COLO829 (cell line): ENCODE results near the gene FLYWCH2.

Experiments
- DNase-seq: peaks from one replicate; pipeline ENCODE4 v3.0.0; 2012; ENCODE audit warnings: low spot score

The FLYWCH2 gene, protein sequence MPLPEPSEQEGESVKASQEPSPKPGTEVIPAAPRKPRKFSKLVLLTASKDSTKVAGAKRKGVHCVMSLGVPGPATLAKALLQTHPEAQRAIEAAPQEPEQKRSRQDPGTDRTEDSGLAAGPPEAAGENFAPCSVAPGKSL

DNA sequence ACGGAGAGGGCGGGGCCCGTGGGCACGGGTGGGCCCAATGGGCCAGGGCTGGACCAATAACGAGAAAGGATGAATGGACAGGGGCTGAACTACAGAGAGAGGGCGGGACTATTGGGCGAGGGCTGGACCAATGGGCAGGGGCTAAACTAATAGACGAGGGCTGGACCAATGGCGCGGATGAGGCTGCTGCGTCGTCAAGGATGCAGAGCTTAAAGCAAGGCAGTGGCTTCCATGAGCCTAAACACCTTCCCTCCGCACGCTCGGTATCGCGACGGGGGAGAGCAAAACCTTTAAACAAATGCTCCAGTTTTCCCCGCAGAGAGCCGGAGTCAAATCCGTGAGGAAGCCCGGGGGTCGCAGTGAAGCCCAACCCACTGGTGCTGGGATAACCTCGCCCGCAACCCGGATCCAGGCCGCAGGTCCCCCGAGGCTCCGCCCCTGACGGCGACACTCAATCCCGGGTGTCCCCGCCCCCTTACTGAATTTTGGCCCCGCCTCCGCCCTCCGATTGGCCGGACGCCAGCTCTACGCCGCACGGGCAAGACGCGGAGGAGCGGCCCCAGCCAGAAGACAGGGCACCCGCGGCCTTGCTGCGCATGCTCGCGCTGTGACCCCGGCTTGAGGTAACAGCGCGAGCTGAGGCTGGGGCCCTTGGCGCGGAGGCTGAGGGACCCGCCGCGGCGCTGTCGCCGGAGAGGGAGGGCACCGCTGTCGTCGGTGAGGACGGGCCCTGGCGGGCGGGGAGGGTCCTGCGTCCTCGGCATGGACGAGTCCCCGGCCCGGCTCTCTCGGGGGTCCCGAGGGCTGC lies at the start of gene FLYWCH2:
FLYWCH2 (plus strand) TSS at position 566 of the 808 bp plus-strand sequence. CDS start 13,235 bp downstream, outside the sequence.
- DNase-seq = peak; percentile 94

DNA sequence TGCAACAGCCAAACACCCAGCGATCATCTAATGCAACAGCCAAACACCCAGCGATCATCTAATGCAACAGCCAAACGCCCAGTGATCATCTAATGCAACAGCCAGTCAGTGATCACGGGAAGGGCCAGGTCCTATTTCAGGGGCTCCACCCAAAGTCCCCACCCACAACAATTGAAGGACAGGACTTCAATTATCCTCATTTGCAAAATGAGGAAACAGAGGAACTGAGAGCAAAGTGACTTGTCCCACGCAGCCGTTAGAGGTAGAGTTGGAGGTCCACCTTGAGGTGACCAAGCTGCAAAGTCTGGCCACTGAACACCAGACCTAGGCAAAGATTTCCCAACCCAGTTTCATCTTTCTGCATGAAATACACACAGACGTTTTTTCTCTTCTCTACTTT lies 49.2 kb upstream of the FLYWCH2 start:
- DNase-seq = no peak

DNA sequence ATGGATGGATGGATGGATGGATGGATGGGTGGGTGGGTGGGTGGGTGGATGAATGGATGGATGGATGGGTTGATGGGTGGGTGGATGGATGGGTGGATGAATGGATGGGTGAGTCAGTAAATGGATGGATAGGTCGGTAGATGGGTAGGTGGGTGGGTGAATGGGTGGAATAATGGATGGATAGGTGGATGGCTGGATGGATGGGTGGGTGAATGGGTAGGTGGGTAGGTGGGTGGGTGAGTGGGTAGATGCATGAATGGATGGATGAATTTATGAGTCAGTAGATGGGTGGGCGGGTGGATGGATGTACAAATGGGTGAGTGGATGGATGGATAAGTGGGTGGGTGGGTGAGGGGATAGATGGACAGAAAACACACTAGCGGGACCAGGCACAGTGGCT lies 48.0 kb upstream of the FLYWCH2 start:
- DNase-seq = no peak

DNA sequence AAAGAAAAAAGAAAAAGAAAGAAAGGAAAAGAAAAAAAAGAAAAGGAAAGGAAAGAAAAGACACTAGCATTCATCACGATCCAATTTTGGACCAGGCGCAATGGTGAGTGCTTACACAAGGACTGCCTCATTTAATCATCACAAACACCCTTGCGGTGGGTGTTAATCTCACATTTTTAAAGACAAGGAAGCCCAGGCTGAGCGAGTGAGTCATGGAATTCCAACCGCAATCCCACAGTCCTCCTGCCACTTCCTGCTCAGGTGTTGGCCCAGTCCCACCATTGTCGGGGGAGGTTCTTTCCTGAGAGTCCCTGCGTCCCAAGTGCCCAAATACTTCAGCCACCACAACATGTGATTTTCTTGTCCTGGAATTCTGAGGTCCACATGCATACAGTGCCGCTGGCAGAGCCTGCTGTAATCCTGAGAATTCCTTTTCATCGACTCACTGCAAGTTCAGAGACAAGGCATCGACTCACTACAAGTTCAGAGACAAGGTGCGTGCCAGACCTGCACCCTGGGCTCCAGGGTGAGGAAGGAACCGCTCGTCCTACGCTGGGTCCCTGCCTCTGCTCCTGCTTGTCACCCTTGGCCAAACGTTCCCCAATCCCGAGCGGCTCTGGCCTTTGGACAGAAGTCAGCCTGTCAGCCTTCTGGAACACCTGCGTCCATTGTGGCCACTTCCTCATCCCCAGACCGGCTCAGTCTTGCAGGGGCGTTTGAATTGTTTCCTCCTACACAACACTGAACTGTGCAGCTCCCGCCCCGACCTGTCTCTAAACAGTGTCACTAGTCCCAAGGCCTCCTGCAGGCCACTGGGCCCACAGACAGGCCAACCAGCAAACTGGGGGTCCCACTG lies 47.1 kb upstream of the FLYWCH2 start:
- DNase-seq = peak; percentile 74

DNA sequence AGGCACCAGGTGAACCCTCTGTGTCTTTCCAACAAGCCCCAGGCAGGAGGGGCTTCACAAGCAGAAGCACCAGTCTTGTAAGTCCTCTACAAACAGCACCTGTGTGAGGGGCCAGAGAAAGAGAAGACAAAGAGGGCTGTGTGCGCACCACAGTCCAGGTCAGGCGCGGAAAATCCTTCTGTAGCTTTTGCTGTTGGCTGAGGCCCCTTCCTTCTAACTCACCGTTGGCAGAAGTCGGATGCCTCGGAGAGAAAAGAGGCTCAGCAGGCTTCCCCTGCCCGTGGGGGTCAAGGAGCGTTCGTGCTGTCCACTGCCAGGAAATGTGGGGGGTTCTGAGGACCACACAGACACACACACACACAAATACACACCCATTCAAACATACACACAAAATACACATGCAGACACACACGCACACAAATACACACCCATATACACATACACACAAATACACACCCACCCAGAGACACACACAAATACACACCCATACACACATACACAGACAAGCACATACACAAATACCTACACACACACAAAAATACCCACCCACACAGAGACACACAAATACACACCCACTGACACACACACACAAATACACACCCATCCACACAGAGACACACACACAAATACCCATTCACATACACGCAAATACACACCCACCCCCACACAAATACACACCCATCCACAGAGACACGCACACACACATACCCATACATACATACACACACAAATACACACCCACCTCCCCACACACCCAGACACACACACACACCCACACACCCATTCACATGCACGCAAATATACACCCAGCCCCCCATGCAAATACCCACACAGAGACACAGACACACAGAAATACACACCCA lies 46.1 kb upstream of the FLYWCH2 start:
- no peak for DNase-seq

DNA sequence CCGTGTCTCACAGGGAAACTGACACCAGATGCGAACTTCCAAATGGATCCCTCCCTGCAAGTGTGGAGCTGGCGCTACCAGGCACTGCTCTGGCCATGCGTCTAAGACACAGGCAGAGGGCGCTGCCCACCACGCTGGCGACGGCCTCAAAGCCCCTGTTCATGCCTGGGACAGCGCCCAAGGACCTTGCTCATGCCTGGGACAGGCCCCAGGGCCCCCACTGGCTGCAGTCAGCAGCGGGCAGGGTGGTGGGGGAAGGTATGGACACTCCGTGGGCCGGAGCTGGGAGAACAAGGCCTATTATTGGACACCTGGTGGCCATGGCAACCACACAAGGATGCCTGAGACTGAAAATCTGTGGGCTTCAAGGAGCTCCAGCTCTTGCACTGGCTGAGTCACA lies 44.1 kb upstream of the FLYWCH2 start:
- peak; percentile 79 for DNase-seq

DNA sequence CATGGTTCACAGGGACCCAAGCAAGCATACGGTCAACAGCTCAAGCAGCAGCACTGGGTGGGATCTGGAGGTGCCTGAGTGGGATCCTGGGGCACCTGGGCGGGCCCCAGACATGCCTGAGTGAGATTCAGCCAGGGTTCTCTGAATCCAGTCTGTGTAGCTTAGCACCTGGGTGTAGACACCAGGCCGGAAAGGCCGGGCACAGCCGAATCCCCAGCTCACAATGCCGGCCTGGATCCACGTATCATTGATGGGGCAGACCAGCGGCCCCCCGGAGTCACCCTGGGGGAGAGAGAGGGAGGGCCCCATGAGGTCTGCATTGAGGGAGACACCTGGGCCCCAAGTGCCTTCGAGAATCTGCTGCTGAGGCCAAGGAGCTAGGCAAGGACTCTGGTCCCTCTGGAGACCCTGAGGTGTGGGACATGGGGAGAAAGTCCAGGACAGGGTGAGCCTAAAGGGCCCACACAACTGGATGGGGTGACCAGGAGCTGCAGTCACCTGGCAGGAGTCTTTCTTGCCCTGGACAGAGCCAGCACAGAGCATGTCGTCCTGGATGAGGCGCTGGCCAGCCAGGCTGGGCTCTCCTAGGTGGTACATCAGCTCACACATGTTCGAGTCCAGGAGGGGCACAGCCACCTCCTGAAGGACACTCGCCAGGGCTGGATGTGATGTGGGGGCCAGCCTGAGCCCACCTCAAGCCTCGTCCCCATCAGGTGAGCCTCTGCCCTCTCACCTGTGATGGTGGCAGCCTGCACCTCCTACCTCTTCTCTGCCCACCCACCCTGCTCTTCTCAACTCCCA lies 43.2 kb upstream of the FLYWCH2 start:
- DNase-seq = no peak

DNA sequence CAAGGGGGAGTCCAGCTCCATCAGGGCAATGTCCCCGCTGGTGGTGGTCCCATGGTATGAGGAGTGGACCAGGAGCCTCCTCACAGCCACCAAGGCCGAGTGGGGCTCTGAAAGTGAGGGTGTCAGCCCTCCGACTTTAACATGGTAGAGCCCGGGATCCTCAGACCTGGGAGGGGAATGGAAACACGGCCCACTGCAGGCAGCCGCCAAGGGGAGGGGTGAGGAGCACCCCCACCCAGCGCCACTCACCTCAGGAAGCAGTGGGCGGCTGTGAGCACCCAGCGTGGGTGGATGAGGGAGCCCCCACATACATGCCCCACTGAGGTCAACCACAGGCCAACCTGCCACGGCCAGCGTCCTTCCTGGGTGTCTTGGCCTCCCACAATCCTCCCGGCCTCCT lies 42.1 kb upstream of the FLYWCH2 start:
- no peak for DNase-seq

DNA sequence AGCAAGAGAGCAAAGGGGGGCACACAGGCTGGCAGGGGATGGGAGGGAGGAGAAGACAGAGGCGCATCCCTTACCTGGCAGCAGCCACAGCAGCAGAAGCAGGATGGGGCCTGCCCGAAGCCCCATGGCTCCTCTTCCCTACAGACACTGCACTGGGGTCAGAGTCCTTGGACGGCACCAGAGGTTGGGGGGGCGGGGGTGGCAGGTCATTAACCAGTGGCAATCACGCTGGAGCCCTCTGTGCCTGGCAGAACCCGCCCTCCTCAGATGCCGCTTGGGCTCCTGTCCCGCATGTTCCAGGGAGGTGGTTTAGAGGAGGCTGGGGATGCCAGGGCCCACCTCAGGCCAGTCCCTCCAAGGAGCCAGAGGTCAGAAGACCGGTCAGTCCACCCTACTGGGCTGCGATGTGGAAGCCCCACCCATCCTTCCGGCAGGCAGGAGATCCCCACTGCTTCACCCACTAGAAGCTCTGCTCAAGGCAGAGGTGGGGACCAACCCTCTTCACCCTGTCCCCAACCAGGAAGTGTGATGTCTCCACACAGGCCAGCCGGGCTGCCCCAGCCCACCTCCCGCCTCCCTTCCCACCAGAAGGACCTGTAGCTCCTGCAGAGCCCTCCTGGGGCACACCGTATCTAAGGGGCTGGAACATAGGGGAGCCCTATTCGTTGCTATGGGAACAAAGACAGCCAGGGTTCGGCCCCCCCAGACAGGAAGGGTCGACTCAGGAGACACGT lies 41.2 kb upstream of the FLYWCH2 start:
- DNase-seq = no peak

DNA sequence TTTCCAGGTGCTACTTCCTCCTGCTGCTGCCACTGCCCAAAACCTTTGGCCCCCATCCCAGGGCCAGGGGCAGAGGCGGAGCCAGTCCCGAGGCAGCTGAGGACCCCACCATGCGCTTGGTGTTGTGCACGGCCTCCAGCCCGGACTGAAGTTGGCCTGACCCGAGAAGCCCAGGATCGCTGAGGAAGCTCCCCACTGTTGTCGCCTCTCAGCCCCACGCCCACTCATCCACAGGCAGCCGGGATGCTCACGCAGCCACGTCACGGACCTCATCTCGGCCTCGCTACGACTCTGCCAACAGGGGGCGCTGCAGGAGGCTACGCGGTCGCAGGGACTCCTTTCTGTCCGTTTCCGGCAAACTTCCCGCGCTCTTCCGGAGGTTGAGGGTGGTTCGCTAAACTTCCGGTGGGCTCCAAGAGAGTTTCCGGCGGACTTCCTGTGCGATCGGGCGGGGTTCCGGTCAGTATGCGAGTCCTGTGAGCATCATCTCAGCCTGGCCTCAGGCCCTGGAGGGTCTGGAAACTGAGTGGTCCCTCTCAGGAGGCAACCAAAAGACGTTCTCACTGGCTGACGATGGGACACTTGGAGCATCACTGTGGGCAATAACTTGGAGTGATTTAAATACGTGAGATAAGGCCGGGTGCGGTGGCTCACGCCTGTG lies 40.5 kb upstream of the FLYWCH2 start:
- no peak for DNase-seq

DNA sequence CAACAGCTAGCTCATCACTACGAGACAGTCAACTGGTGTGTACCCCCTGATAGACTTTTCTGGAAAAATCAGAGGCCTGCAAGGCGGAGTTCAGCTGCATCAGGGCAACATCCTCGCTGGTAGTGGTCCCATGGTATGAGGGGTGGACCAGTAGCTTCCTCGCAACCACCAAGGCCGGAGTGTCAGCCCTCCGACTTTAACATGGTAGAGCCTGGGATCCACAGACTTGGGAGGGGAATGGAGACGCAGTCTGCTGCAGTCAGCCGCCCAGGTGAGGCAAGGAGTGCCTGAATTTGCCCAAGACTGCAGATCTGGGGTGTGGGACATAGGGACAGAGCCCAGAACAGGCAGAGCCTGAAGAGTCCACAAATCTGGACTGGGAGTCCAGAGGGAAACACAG lies 39.5 kb upstream of the FLYWCH2 start:
- DNase-seq = no peak

DNA sequence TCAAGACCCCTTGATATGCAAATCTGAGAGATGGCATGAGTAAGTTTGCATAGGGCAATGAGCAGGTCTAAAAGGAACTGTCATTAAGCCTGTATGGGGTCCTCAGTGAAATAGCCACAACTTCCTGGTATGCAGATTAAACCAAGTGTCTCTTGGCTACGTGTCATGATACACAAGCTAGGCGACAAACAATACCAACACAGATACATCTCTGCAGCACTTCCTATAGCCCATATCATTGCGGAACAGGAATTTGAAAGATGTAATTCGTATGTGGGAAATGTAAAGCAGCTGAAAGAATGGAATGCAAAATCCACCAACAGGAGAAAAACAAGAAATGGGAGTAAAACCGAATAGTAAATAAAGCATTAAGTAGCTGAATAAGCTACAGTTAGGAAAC lies 37.9 kb upstream of the FLYWCH2 start:
- DNase-seq = no peak

DNA sequence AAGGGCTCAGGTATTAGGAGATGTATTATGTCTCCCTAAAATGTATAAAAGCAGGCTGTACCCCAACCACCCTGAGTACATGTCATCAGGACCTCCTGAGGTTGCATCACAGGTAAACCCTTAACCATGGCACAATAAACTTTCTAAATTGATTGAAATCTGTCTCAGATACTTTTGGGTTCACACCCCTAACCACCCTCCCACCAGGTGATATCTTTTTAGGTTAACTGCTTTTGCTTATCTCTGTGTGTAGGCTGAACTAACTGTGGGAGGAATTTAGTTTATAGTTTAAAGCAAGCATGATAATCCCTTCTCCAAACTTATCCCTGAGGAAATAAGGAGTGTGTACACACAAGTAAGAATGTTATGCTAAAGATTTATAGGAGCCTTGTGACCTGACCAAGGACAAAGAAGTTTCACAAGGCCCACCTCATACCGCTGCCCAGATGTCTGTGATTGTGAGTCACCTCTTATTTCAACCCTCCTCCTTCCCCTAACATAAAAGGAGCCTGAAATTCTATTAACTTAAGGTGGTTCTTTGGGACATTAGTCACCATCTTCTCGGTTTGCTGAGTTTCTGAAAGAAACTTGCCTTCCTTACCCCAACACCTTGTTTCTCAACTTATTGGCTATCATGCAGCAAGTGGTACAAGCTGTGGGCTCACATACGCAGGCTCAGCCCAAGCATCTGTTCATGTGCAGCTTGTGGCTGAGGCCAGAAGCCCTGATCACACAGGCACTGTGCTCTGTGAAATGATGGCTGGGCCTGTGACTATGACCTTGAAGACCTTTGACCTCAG lies 36.3 kb upstream of the FLYWCH2 start:
- peak; percentile 45 for DNase-seq

DNA sequence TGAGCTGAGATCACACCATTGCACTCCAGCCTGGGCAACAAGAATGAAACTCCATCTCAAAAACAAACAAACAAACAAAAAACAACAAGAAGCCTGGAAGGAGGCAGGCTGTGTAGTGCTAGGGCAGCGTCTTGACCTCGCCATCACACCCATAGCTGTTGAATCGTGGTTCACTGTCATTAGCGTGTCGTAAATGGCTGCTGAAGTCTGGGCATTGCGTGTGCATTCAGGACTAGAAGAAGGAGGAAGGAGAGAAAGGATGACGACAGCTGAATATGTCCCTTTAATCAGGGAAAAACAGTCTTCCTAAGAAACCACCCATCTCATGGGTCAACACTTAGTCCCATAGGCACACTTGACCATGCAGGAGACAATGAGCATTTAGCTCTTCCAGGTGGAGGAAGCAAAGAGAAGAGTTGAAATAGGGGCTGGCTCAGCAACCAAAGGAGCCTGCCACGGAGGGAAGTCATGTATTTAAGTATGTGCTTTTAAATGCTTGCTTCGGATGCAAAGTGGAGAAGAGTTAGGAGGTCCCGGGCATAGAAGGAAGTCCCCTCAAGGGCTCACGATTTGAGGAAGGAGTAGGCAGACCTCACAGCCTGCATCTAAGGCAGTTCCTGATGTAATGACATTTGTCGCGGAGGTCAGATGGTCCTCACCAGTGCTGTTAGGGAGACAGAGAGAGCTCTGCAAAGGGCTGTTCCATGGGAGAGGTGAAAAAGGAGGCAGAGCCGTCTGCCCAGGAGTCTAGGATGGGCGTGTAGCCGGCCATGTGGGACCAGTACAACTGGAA lies 33.9 kb upstream of the FLYWCH2 start:
- no peak for DNase-seq

DNA sequence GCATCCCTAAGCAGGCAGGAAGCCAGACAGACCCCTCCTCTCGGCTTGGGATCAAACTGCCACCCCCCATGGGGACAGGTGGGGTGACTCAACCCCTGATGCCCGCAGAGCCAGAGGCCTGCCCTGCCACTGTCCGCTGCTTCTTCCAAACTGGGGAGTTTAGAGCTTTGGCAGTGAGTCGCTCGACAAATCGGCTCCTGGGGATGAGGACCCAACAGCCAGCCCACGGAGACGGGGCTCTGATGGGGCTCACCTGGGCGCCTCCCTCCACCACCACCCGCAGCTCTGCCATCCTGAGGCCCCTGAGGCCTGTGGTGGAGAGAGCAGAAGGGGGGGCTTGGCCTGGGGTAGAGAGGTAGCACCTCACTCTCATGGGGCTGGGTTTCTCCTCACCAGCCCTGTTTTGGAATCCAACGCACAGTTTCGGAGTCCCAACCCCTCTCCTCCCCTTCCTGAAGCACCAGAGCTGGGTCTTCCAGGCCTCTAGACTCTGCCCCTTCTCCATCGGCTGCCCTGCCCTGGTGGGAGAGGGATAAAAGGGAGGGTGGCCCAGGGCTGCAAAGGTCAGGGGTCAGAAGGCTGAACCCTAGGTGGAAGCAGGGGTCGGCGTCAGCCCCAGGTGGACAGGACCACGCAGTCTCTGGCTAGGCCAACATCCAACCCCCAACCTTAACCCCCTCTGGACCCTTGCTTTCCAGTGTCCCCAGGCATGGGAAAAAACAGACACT lies 30.8 kb upstream of the FLYWCH2 start:
- DNase-seq = no peak

DNA sequence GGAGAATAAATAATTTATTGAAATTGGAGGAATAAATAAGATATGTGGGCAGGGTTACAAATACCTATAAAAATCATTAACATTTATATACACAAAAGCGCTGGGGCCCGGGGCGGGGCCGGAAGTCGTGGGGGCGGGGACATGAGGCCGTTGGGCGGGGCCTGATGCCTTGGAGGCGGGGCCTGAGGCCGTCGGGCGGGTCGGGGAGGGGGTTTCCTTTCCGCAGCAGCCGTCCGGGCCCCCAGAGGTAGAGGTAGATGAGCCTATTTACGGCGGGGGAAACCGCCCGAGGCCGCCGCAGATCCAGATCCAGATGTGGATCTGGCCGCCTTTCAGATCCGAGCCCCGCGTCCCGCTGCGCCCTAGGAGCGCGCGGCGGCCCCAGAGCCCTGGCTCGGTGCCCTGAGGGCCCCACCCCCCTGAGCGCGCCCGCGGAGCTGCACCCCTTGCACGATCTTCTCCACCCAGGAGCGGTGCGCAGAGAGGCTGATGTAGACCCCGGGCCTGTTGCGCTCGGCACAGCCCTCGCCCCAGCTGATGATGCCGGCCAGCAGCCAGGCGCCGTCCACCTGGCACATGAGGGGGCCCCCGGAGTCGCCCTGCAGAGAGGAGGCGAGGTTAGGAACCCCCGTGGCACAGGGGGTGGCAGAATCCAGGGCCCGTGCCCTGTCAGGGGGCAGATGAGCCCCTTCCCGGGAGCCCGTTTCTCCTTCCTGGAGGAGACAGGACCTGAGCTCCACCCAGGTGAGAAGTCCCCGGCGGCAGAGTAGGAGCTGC lies 30.1 kb upstream of the FLYWCH2 start:
- DNase-seq = no peak
